ENCODE measurements around the gene BTBD3. TPM values are rescaled to one million over a fixed set of nuclear protein-coding genes. Genes with fewer than 3 reads are reported as not detected.

BTBD3 gene
- total RNA-seq, 1 experiment from 2014 or later = 38.5 TPM

GRCh38 chr20:11936157-11936556 is 18.5 kb downstream of the BTBD3 start (continued):
- TF ChIP-seq NFYB (CRISPR knock-in tag; conservative IDR thresholded peaks at IDR 0.05; ENCODE audit: low read depth) = no peak

GRCh38 chr20:11937230-11937629 is 19.5 kb downstream of the BTBD3 start:
- no peaks in the 10 kb centered on the region for H3K36me3 Mint-ChIP-seq
- no peaks in the 10 kb centered on the region for H3K9me3 Mint-ChIP-seq
- no peak for DNase-seq (ENCODE audit: low spot score)
- no peak for TF ChIP-seq FOXP1 (CRISPR knock-in tag; IDR thresholded peaks at IDR 0.05; ENCODE audit: borderline replicate concordance)
- no peak for TF ChIP-seq HMGXB4 (CRISPR knock-in tag; IDR thresholded peaks at IDR 0.05)
- no peak for TF ChIP-seq IRF2 (CRISPR knock-in tag; IDR thresholded peaks at IDR 0.05; ENCODE audit: borderline replicate concordance, low read depth)
- TF ChIP-seq TCF7 (CRISPR knock-in tag; IDR thresholded peaks at IDR 0.05; ENCODE audit: low read depth) = no peak
- no peak for TF ChIP-seq ZNF671 (CRISPR knock-in tag; IDR thresholded peaks at IDR 0.05)
- TF ChIP-seq PREB (CRISPR knock-in tag; IDR thresholded peaks at IDR 0.05; ENCODE audit: borderline replicate concordance) = no peak
- no peak for TF ChIP-seq KAT7 (CRISPR knock-in tag; IDR thresholded peaks at IDR 0.05; ENCODE audit: borderline replicate concordance)
- ATAC-seq = no peak
- H3K4me1 Mint-ChIP-seq = peaks cover 9% of the 10 kb centered on the region; the same call in 1 of the 2 replicates
- POLR2A ChIA-PET = interaction anchor here (0.6 kb wide), 1 partner anchor 34 kb away, joined by 3 read pairs; no protein-coding TSS in a partner anchor
- no peak overlapping the region for H3K27ac Mint-ChIP-seq
- H3K4me3 Mint-ChIP-seq = no peak overlapping the region
- CTCF ChIA-PET = no interaction called here
- no peaks in the 10 kb centered on the region for H3K27me3 Mint-ChIP-seq (ENCODE audit: low read depth)

GRCh38 chr20:11941593-11942246 is 24.0 kb downstream of the BTBD3 start:
- ChIA-PET POLR2A (no interaction called here), CTCF (no interaction called here)
- no peaks in the 10 kb centered on the region for H3K4me1 Mint-ChIP-seq
- DNase-seq (ENCODE audit: low spot score) (no peak), ATAC-seq (no peak)
- no peak overlapping the region for H3K27ac Mint-ChIP-seq
- no peak overlapping the region for H3K4me3 Mint-ChIP-seq
- H3K9me3 Mint-ChIP-seq = peaks cover 8% of the 10 kb centered on the region; the same call in 1 of the 2 replicates
- H3K36me3 Mint-ChIP-seq = no peaks in the 10 kb centered on the region
- no peaks in the 10 kb centered on the region for H3K27me3 Mint-ChIP-seq (ENCODE audit: low read depth)
- no peak for TF ChIP-seq FOXP4 (CRISPR knock-in tag; IDR thresholded peaks at IDR 0.05)

- ATAC-seq = no peak
- Mint-ChIP-seq H3K36me3 (no peaks in the 10 kb centered on the region), H3K27ac (no peak overlapping the region), H3K9me3 (peaks cover 8% of the 10 kb centered on the region; the same call in 1 of the 2 replicates), H3K4me1 (no peaks in the 10 kb centered on the region), H3K27me3 (ENCODE audit: low read depth) (no peaks in the 10 kb centered on the region), H3K4me3 (no peak overlapping the region)
- CTCF ChIA-PET = no interaction called here
- TF ChIP-seq ZNF138 (CRISPR knock-in tag; conservative IDR thresholded peaks at IDR 0.05) (no peak), JAZF1 (CRISPR knock-in tag; IDR thresholded peaks at IDR 0.05) (no peak), ERG (CRISPR knock-in tag; IDR thresholded peaks at IDR 0.05) (no peak), TCF7 (CRISPR knock-in tag; IDR thresholded peaks at IDR 0.05; ENCODE audit: low read depth) (no peak), E2F1 (CRISPR knock-in tag; IDR thresholded peaks at IDR 0.05) (no peak), PRDM15 (CRISPR knock-in tag; IDR thresholded peaks at IDR 0.05) (no peak), ESRRA (CRISPR knock-in tag; IDR thresholded peaks at IDR 0.05; ENCODE audit: borderline replicate concordance) (no peak), HMGA2 (CRISPR knock-in tag; IDR thresholded peaks at IDR 0.05) (no peak)
- no peak for DNase-seq (ENCODE audit: low spot score)
- POLR2A ChIA-PET = no interaction called here
Measured at GRCh38 chr20:11943778-11944177, 26.1 kb downstream of the BTBD3 start.
